B cell (primary cell): ENCODE measurements around the gene SLC2A13. TPM values are rescaled to one million over a fixed set of nuclear protein-coding genes. Genes with fewer than 3 reads are reported as not detected.

Experiments
- ATAC-seq: fragments of 200-7000 bp; cut with Tn5 transposase; one replicate; pipeline ENCODE4 v1.10.0; 2021; ENCODE audit warnings: low read depth, mild to moderate bottlenecking, moderate number of reproducible peaks, moderate library complexity
- CTCF ChIA-PET: fragments of 350-600 bp; sonication (Branson Sonifier 250); formaldehyde crosslinking; loops from one replicate; lab custom pipeline; 2021; ENCODE audit warnings: antibody characterized with exemption, inconsistent platforms; lab: Charles Lee
- POLR2A ChIA-PET: fragments of 350-600 bp; sonication (Branson Sonifier 250); formaldehyde crosslinking; loops from one replicate; lab custom pipeline; 2021; ENCODE audit warnings: antibody characterized with exemption; lab: Charles Lee
- DNase-seq: peaks from one replicate; pipeline ENCODE4 v3.0.0; 2013
- H2AFZ ChIP-seq: 2 replicates; pipeline ENCODE4 v1.6.1; 2012; ENCODE audit warnings: mild to moderate bottlenecking, low read depth, low read length; ENCODE audit not compliant: insufficient read depth, poor library complexity, severe bottlenecking
- H3K27ac ChIP-seq, 2 donors: 1 replicate in 1 of 2; 2 replicates in 1 of 2; pipeline ENCODE4 v1.5.1; 2012 to 2013; ENCODE audit warnings: low read length in 2 of 2, mild to moderate bottlenecking in 2 of 2, moderate library complexity in 1 of 2
- H3K27me3 ChIP-seq, 4 experiments: fragments of 200-600 bp in 1 of 4; sonication (generic) in 1 of 4; replicated peaks in 1 of 4; 1 replicate in 2 of 4; 2 replicates in 2 of 4; pipeline versions ENCODE4 v1.6.1 to v1.7.0; 2013 to 2016; ENCODE audit warnings: low read length in 3 of 4, mild to moderate bottlenecking in 2 of 4, mixed read lengths in 1 of 4, moderate library complexity in 1 of 4; ENCODE audit not compliant: insufficient read depth in 4 of 4, control insufficient read depth in 3 of 4; ENCODE audit errors: control extremely low read depth in 1 of 4
- H3K36me3 ChIP-seq, 2 experiments: replicated peaks in 1 of 2; 1 replicate in 1 of 2; 2 replicates in 1 of 2; pipeline versions ENCODE4 v1.6.1 to v1.7.1; 2013; ENCODE audit warnings: low read length in 1 of 2; ENCODE audit not compliant: insufficient read depth in 2 of 2, control insufficient read depth in 1 of 2; ENCODE audit errors: control extremely low read depth in 1 of 2, extremely low read depth in 1 of 2
- H3K4me1 ChIP-seq, 2 donors: fragments of 200-600 bp in 1 of 2; sonication (generic) in 1 of 2; 1 replicate in 1 of 2; 2 replicates in 1 of 2; pipeline versions ENCODE4 v1.5.1 to v1.6.1; 2013 to 2017; ENCODE audit warnings: low read length in 2 of 2; ENCODE audit not compliant: control insufficient read depth in 2 of 2, insufficient read depth in 2 of 2
- H3K4me2 ChIP-seq: replicated peaks from 2 replicates; pipeline ENCODE3; 2012; ENCODE audit warnings: mild to moderate bottlenecking, low read depth, low read length; ENCODE audit not compliant: poor library complexity, severe bottlenecking
- H3K4me3 ChIP-seq, 5 experiments: fragments of 200-600 bp in 1 of 5; sonication (generic) in 1 of 5; 1 replicate in 3 of 5; 2 replicates in 2 of 5; pipeline versions ENCODE4 v1.5.1 to v1.7.0; 2011 to 2016; ENCODE audit warnings: low read length in 4 of 5, mild to moderate bottlenecking in 4 of 5, low read depth in 2 of 5, control low read depth in 1 of 5, moderate library complexity in 1 of 5; ENCODE audit not compliant: insufficient read depth in 1 of 5; ENCODE audit errors: control extremely low read depth in 1 of 5, extremely low read depth in 1 of 5
- H3K79me2 ChIP-seq: fragments of 200-600 bp; sonication (generic); one replicate; pipeline ENCODE4 v1.6.0; 2016; ENCODE audit warnings: low read length; ENCODE audit not compliant: control insufficient read depth, insufficient read depth
- H3K9ac ChIP-seq: fragments of 200-600 bp; sonication (generic); 2 replicates; pipeline ENCODE4 v1.6.1; 2017; ENCODE audit warnings: mild to moderate bottlenecking, low read length, moderate library complexity
- H3K9me3 ChIP-seq, 3 donors: one replicate each; pipeline versions ENCODE4 v1.6.1 to v1.7.1; 2013; ENCODE audit warnings: low read length in 2 of 3; ENCODE audit not compliant: control insufficient read depth in 2 of 3, insufficient read depth in 1 of 3; ENCODE audit errors: control extremely low read depth in 1 of 3
- H4K20me1 ChIP-seq: 2 replicates; pipeline ENCODE4 v1.6.0; 2012; ENCODE audit warnings: mild to moderate bottlenecking, low read length; ENCODE audit not compliant: insufficient read depth, control insufficient read depth, poor library complexity, severe bottlenecking
- H3K27ac Mint-ChIP-seq: one replicate; pipeline ENCODE4 v1.8.0; 2021; ENCODE audit warnings: mixed read lengths
- H3K27me3 Mint-ChIP-seq: one replicate; pipeline ENCODE4 v1.8.0; 2021; ENCODE audit warnings: mixed read lengths
- H3K4me1 Mint-ChIP-seq: one replicate; pipeline ENCODE4 v1.8.0; 2021; ENCODE audit warnings: mixed read lengths
- H3K4me3 Mint-ChIP-seq: one replicate; pipeline ENCODE4 v1.8.0; 2021; ENCODE audit warnings: mixed read lengths
- H3K9me3 Mint-ChIP-seq: one replicate; pipeline ENCODE4 v1.8.0; 2022; ENCODE audit warnings: mixed read lengths; ENCODE audit not compliant: insufficient read depth
- CTCF ChIP-seq: fragments of 200-600 bp; IDR thresholded peaks from one replicate; pipeline ENCODE4 v1.8.0; 2022; ENCODE audit warnings: antibody characterized with exemption, mild to moderate bottlenecking
- EZH2 ChIP-seq: IDR thresholded peaks from 2 replicates; pipeline ENCODE4 v1.6.1; 2012; ENCODE audit warnings: borderline replicate concordance, low read depth, mild to moderate bottlenecking, moderate library complexity, low read length; ENCODE audit not compliant: insufficient read depth, poor library complexity, severe bottlenecking
- WGBS: methylation state at CpG from one replicate; pipeline ENCODE4 v1.1.5; 2013; ENCODE audit warnings: missing lambda C conversion rate; ENCODE audit not compliant: insufficient coverage; 5-methylcytosine and 5-hydroxymethylcytosine counted together
- intact Hi-C: fragments of 100-400 bp; cut with micrococcal nuclease; formaldehyde crosslinking; loops from one replicate; pipeline ENCODE4 v1.10.0; 2022
- polyA plus RNA-seq: library from polyadenylated mRNA; depleted of rRNA; stranded (reverse); fragments of >200 nt; gene quantifications from 2 replicates; pipeline ENCODE4 v1.2.3, GENCODE V29; 2012
- total RNA-seq, 2 donors: library from RNA; stranded (reverse); fragments of 120-200 nt in 1 of 2; gene quantifications; 1 replicate in 1 of 2; 2 replicates in 1 of 2; pipeline versions ENCODE4 v1.2.3 to v1.2.4, GENCODE V29; 2013 to 2022

SLC2A13 gene
- total and polyA plus RNA-seq, 2 donors (not counting 1 experiment from before 2014, with no cell fraction given), result 2.1 to 8.6 TPM

- DNase-seq (no peak), ATAC-seq (no peak)
- Histone ChIP-seq H3K4me2 (no peak overlapping the region), H3K27me3 (no peaks in the 10 kb centered on the region), H4K20me1 (no peaks in the 10 kb centered on the region), H3K27ac (no peak overlapping the region), H2AFZ (no peak overlapping the region), H3K79me2 (no peaks in the 10 kb centered on the region), H3K4me1 (no peaks in the 10 kb centered on the region), H3K4me3 (no peak overlapping the region), H3K9ac (no peak overlapping the region), H3K9me3 (no peaks in the 10 kb centered on the region), H3K36me3 (no peaks in the 10 kb centered on the region)
- no peak overlapping the region for H3K4me3 Mint-ChIP-seq
- no peak overlapping the region for H3K27ac Mint-ChIP-seq
- TF ChIP-seq EZH2 (no peak), CTCF (no peak)
- H3K9me3 Mint-ChIP-seq, result no peaks in the 10 kb centered on the region
- ChIA-PET POLR2A (no interaction called here), CTCF (no interaction called here)
- peaks cover 8% of the 10 kb centered on the region for H3K4me1 Mint-ChIP-seq
- 40% methylated on average over 2 of the region's 4 CpGs for WGBS
- H3K27me3 Mint-ChIP-seq, result no peaks in the 10 kb centered on the region
- intact Hi-C loops, result no loop called here
Measured at GRCh38 chr12:39931231-39931630, 174.7 kb downstream of the SLC2A13 start.

- intact Hi-C loops, result no loop called here
- ChIA-PET POLR2A (no interaction called here), CTCF (no interaction called here)
- Mint-ChIP-seq H3K4me3 (no peak overlapping the region), H3K27me3 (no peaks in the 10 kb centered on the region), H3K4me1 (no peaks in the 10 kb centered on the region), H3K27ac (no peak overlapping the region), H3K9me3 (no peaks in the 10 kb centered on the region)
- Histone ChIP-seq H3K27me3 (no peaks in the 10 kb centered on the region), H3K4me1 (no peaks in the 10 kb centered on the region), H3K9ac (no peak overlapping the region), H4K20me1 (no peaks in the 10 kb centered on the region), H2AFZ (no peak overlapping the region), H3K79me2 (no peaks in the 10 kb centered on the region), H3K9me3 (no peaks in the 10 kb centered on the region), H3K4me3 (no peak overlapping the region), H3K27ac (no peak overlapping the region), H3K36me3 (no peaks in the 10 kb centered on the region), H3K4me2 (no peak overlapping the region)
- no CpG with 5 or more reads among the region's 3 CpGs for WGBS
- DNase-seq, result no peak
- ATAC-seq, result no peak
- no peak for TF ChIP-seq EZH2
- TF ChIP-seq CTCF, result no peak
Measured at GRCh38 chr12:39930101-39930500, 175.8 kb downstream of the SLC2A13 start.
